GM06990 (cell line): Measurements from ENCODE around the gene NCEH1.

Experiments used
- DNase-seq: peaks from one replicate; pipeline ENCODE4 v3.0.0-alpha.2; 2011; ENCODE audit not compliant: insufficient read length; ENCODE audit errors: extremely low read depth
- H3K27me3 ChIP-seq: replicated peaks from 2 replicates; pipeline ENCODE4 v1.6.0; 2011; ENCODE audit warnings: low read length; ENCODE audit not compliant: control insufficient read depth, insufficient read depth
- H3K36me3 ChIP-seq: 2 replicates; pipeline ENCODE4 v1.5.1; 2011; ENCODE audit warnings: low read length; ENCODE audit not compliant: control insufficient read depth, insufficient read depth
- H3K4me3 ChIP-seq: replicated peaks from 2 replicates; pipeline ENCODE4 v1.5.1; 2011; ENCODE audit warnings: low read depth, mild to moderate bottlenecking, control low read depth, low read length
- CTCF ChIP-seq: IDR thresholded peaks from 2 replicates; pipeline ENCODE4 v1.5.1; 2011; ENCODE audit warnings: low read length, control low read depth, mild to moderate bottlenecking, inconsistent platforms; ENCODE audit not compliant: insufficient read depth, poor library complexity, severe bottlenecking

Gene NCEH1

GRCh38 chr3:172699031-172699430 is 11.8 kb downstream of the NCEH1 start:
- DNase-seq = no peak
- no peaks in the 10 kb centered on the region for H3K36me3 ChIP-seq
- TF ChIP-seq CTCF = no peak
- no peaks in the 10 kb centered on the region for H3K27me3 ChIP-seq
- no peak overlapping the region for H3K4me3 ChIP-seq

- Histone ChIP-seq H3K4me3 (no peak overlapping the region), H3K36me3 (no peaks in the 10 kb centered on the region), H3K27me3 (no peaks in the 10 kb centered on the region)
- no peak for TF ChIP-seq CTCF
- DNase-seq = no peak
Observed at GRCh38 chr3:172698631-172699030, 12.2 kb downstream of the NCEH1 start.

- TF ChIP-seq CTCF = no peak
- Histone ChIP-seq H3K4me3 (no peak overlapping the region), H3K36me3 (no peaks in the 10 kb centered on the region), H3K27me3 (no peaks in the 10 kb centered on the region)
- no peak for DNase-seq
Observed at GRCh38 chr3:172697558-172697957, 13.3 kb downstream of the NCEH1 start.

GRCh38 chr3:172696357-172696756 is 14.5 kb downstream of the NCEH1 start:
- H3K36me3 ChIP-seq = no peaks in the 10 kb centered on the region
- no peak overlapping the region for H3K4me3 ChIP-seq
- no peak for DNase-seq
- no peak for TF ChIP-seq CTCF
- no peaks in the 10 kb centered on the region for H3K27me3 ChIP-seq

- no peak for TF ChIP-seq CTCF
Observed at GRCh38 chr3:172694573-172695246, 16.2 kb downstream of the NCEH1 start.

More at GRCh38 chr3:172694573-172695246, 16.2 kb downstream of the NCEH1 start:
- H3K27me3 ChIP-seq = no peaks in the 10 kb centered on the region
- DNase-seq = no peak
- no peaks in the 10 kb centered on the region for H3K36me3 ChIP-seq
- H3K4me3 ChIP-seq = no peak overlapping the region
